NT2/D1 (cell line): ENCODE results near the gene COL23A1.

Experiments
- SUZ12 ChIP-seq: IDR thresholded peaks from 2 replicates; pipeline ENCODE4 v1.6.1; 2011; ENCODE audit not compliant: insufficient read length, insufficient read depth; ENCODE audit errors: extremely low read depth
- YY1 ChIP-seq: IDR thresholded peaks from 2 replicates; pipeline ENCODE4 v1.6.1; 2011; ENCODE audit not compliant: insufficient read length, insufficient read depth
- ZNF274 ChIP-seq: IDR thresholded peaks from 2 replicates; pipeline ENCODE4 v1.6.1; 2011; ENCODE audit warnings: mild to moderate bottlenecking, low read depth, low read length

- TF ChIP-seq YY1 (no peak), ZNF274 (no peak), SUZ12 (no peak)
These were observed 123.9 kb downstream of the COL23A1 start for GRCh38 chr5:178466342-178466741.
